H54 (cell line): Measurements from ENCODE around the gene FBXO40.

Experiments used
- DNase-seq: peaks from one replicate; pipeline ENCODE4 v3.0.0; 2011; ENCODE audit warnings: low spot score, mixed read lengths; ENCODE audit not compliant: insufficient read length
- FAIRE-seq: peaks from 3 replicates; lab custom pipeline; 2011; peaks lifted over from hg19 to GRCh38; lab: Jason Lieb, UNC
- POLR2A ChIP-seq: IDR thresholded peaks from 2 replicates; pipeline ENCODE4 v1.6.1; 2011; ENCODE audit warnings: low read depth, mild to moderate bottlenecking, low read length

The FBXO40 gene

GRCh38 chr3:121662742-121663141 lies 69.6 kb downstream of the FBXO40 start:
- FAIRE-seq (no peak), DNase-seq (no peak)
- no peak for TF ChIP-seq POLR2A

- no peak for DNase-seq
- TF ChIP-seq POLR2A: no peak
- no peak for FAIRE-seq
Observed at GRCh38 chr3:121663171-121663847, 70.1 kb downstream of the FBXO40 start.

- FAIRE-seq (no peak), DNase-seq (no peak)
- TF ChIP-seq POLR2A: no peak
Observed at GRCh38 chr3:121665488-121665887, 72.3 kb downstream of the FBXO40 start.

GRCh38 chr3:121667333-121667732 lies 74.2 kb downstream of the FBXO40 start:
- FAIRE-seq: no peak
- TF ChIP-seq POLR2A: no peak
- no peak for DNase-seq

GRCh38 chr3:121670676-121671075 lies 77.5 kb downstream of the FBXO40 start:
- no peak for TF ChIP-seq POLR2A
- no peak for DNase-seq
- no peak for FAIRE-seq

- DNase-seq: no peak
- no peak for FAIRE-seq
- no peak for TF ChIP-seq POLR2A
Observed at GRCh38 chr3:121677141-121677540, 84.0 kb downstream of the FBXO40 start.
